AG04450 (cell line): ENCODE measurements around the gene RIC3. TPM values are rescaled to one million over a fixed set of nuclear protein-coding genes. Genes with fewer than 3 reads are reported as not detected.

Experiments used
- CTCF ChIA-PET: fragments of 300-600, 350-600 bp; formaldehyde crosslinking; extraction: SDS; loops from one replicate; lab custom pipeline; 2022; ENCODE audit warnings: antibody characterized with exemption, inconsistent platforms; lab: Charles Lee
- POLR2A ChIA-PET: fragments of 350-600 bp; formaldehyde crosslinking; extraction: SDS; loops from one replicate; lab custom pipeline; 2021; ENCODE audit warnings: antibody characterized with exemption, inconsistent platforms; lab: Yijun Ruan, JAX
- DNase-seq: peaks from one replicate; pipeline ENCODE4 v3.0.0-alpha.2; 2011; ENCODE audit warnings: low read depth, low spot score
- H3K27ac ChIP-seq: one replicate; pipeline ENCODE4 v1.5.1; 2012; ENCODE audit warnings: low read depth, low read length, control low read depth
- H3K27me3 ChIP-seq: one replicate; pipeline ENCODE4 v1.6.0; 2012; ENCODE audit warnings: low read length; ENCODE audit not compliant: control insufficient read depth, insufficient read depth
- H3K4me3 ChIP-seq: 2 replicates; pipeline ENCODE4 v1.5.1; 2011; ENCODE audit warnings: mild to moderate bottlenecking, low read depth, low read length, control low read depth
- H3K9me3 ChIP-seq: 2 replicates; pipeline ENCODE4 v1.5.1; 2012; ENCODE audit warnings: low read length; ENCODE audit not compliant: control insufficient read depth, insufficient read depth
- polyA plus RNA-seq: library from polyadenylated mRNA; depleted of rRNA; stranded (reverse); fragments of >200 nt; gene quantifications from 2 replicates; pipeline ENCODE4 v1.2.3, GENCODE V29; 2011
- TF ChIP-seq, protein P1 (sequence below): IDR thresholded peaks from 2 replicates; pipeline ENCODE4 v1.5.1; 2011; ENCODE audit warnings: low read depth, low read length, control low read depth, inconsistent platforms

Gene RIC3
- polyA plus RNA-seq, 1 experiment: not detected

GRCh38 chr11:8082391-8083087 lies 86.3 kb downstream of the RIC3 start:
- no peaks in the 10 kb centered on the region for H3K27me3 ChIP-seq
- H3K4me3 ChIP-seq: no peak overlapping the region
- CTCF ChIA-PET: interaction anchor here (0.5 to 6.9 kb wide), 6 partner anchors 9 to 190 kb away, joined by 3 to 52 read pairs (median 8); no protein-coding TSS in a partner anchor
- no peak overlapping the region for H3K27ac ChIP-seq
- no peaks in the 10 kb centered on the region for H3K9me3 ChIP-seq
- TF ChIP-seq, protein P1, sequence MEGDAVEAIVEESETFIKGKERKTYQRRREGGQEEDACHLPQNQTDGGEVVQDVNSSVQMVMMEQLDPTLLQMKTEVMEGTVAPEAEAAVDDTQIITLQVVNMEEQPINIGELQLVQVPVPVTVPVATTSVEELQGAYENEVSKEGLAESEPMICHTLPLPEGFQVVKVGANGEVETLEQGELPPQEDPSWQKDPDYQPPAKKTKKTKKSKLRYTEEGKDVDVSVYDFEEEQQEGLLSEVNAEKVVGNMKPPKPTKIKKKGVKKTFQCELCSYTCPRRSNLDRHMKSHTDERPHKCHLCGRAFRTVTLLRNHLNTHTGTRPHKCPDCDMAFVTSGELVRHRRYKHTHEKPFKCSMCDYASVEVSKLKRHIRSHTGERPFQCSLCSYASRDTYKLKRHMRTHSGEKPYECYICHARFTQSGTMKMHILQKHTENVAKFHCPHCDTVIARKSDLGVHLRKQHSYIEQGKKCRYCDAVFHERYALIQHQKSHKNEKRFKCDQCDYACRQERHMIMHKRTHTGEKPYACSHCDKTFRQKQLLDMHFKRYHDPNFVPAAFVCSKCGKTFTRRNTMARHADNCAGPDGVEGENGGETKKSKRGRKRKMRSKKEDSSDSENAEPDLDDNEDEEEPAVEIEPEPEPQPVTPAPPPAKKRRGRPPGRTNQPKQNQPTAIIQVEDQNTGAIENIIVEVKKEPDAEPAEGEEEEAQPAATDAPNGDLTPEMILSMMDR: no peak
- no peak for DNase-seq
- POLR2A ChIA-PET: interaction anchor here (0.6 kb wide), 1 partner anchor 22 kb away, joined by 4 read pairs; no protein-coding TSS in a partner anchor

GRCh38 chr11:8081591-8082250 lies 87.1 kb downstream of the RIC3 start:
- ChIA-PET POLR2A (interaction anchor here (0.6 to 1.0 kb wide), 2 partner anchors 23 to 95 kb away, joined by 3 to 4 read pairs; partner anchors contain the start of gene EIF3F), CTCF (interaction anchor here (0.7 to 6.9 kb wide), 6 partner anchors 10 to 197 kb away, joined by 3 to 52 read pairs (median 8); no protein-coding TSS in a partner anchor)
- Histone ChIP-seq H3K9me3 (no peaks in the 10 kb centered on the region), H3K27me3 (peaks cover 2% of the 10 kb centered on the region), H3K27ac (no peak overlapping the region), H3K4me3 (peak overlapping the region; percentile 65)
- DNase-seq: no peak
- TF ChIP-seq, protein P1: 0 out of 2 replicates have a peak, but pooled peaks have one; percentile 2

- TF ChIP-seq, protein P1: no peak
- Histone ChIP-seq H3K9me3 (no peaks in the 10 kb centered on the region), H3K27ac (peak within 1 kb of the TSS; percentile 21), H3K4me3 (peak within 1 kb of the TSS; percentile 65), H3K27me3 (peaks cover 2% of the 10 kb centered on the region)
- DNase-seq: no peak
- CTCF ChIA-PET: interaction anchor here (0.7 to 6.9 kb wide), 7 partner anchors 10 to 196 kb away, joined by 3 to 52 read pairs (median 6); no protein-coding TSS in a partner anchor
- POLR2A ChIA-PET: interaction anchor here (1.0 kb wide), 1 partner anchor 94 kb away, joined by 3 read pairs; the partner anchor contains the start of gene EIF3F
Measured at GRCh38 chr11:8080674-8081590, 87.9 kb downstream of the RIC3 start, which contains the start of gene TUB. Gene TUB (plus strand): TSS chr11:8081211. CDS start chr11:8081511, 300 bp downstream.

GRCh38 chr11:8080069-8080670 lies 88.7 kb downstream of the RIC3 start:
- Histone ChIP-seq H3K4me3 (peak overlapping the region; percentile 65), H3K9me3 (no peaks in the 10 kb centered on the region), H3K27ac (no peak overlapping the region), H3K27me3 (peaks cover 2% of the 10 kb centered on the region)
- no peak for DNase-seq
- TF ChIP-seq, protein P1: no peak
- ChIA-PET CTCF (interaction anchor here (1.0 to 6.9 kb wide), 6 partner anchors 9 to 73 kb away, joined by 3 to 52 read pairs (median 5); no protein-coding TSS in a partner anchor), POLR2A (no interaction called here)
